22Rv1 (cell line): ENCODE data around the gene IFNGR2.

Experiments
- ZFX ChIP-seq: fragments of 450-650 bp; IDR thresholded peaks from 2 replicates; pipeline ENCODE4 v1.6.1; 2017; ENCODE audit warnings: antibody characterized with exemption, borderline replicate concordance
- TF ChIP-seq, protein P1 (sequence below): fragments of 450-650 bp; IDR thresholded peaks from 2 replicates; pipeline ENCODE4 v1.5.1; 2017; ENCODE audit warnings: mild to moderate bottlenecking

DNA sequence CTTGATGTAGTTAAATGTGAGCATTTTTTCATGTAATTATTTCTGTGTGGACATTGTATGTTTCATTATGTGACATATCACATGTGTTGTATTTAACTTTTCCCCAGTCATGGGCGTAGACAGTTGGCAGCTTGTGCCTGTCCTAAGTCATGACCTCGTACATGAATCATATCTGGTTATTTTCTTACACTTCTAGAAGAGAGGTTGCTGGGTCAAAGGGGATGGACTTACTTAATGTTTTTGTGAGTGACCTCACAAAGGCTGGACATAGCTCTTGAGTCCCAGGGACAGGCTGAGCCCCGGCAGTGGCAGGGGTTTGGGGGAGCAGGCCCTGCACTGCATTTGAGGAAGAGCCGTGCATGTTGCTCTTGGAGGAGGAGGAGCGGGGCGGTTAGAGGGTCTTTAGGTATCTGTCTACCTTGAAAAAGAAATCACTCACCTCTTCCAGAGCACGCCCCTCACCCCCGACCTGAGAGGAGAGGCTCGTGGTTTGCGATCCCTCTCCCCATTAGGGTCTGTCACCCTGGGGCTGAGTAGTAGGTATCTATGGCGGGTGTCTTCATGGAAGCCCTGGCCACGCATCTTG, 16.4 kb downstream of the IFNGR2 start:
- TF ChIP-seq, protein P1, sequence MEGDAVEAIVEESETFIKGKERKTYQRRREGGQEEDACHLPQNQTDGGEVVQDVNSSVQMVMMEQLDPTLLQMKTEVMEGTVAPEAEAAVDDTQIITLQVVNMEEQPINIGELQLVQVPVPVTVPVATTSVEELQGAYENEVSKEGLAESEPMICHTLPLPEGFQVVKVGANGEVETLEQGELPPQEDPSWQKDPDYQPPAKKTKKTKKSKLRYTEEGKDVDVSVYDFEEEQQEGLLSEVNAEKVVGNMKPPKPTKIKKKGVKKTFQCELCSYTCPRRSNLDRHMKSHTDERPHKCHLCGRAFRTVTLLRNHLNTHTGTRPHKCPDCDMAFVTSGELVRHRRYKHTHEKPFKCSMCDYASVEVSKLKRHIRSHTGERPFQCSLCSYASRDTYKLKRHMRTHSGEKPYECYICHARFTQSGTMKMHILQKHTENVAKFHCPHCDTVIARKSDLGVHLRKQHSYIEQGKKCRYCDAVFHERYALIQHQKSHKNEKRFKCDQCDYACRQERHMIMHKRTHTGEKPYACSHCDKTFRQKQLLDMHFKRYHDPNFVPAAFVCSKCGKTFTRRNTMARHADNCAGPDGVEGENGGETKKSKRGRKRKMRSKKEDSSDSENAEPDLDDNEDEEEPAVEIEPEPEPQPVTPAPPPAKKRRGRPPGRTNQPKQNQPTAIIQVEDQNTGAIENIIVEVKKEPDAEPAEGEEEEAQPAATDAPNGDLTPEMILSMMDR = no peak
- TF ChIP-seq ZFX = no peak
